Left ventricle myocardium inferior (tissue), 1 donor: ENCODE data around the gene SLC25A33. TPM values are rescaled to one million over a fixed set of nuclear protein-coding genes. Genes with fewer than 3 reads are reported as not detected.

Source experiments
- DNase-seq: peaks from one replicate; pipeline ENCODE4 v3.0.0-alpha.2; 2020
- H3K27ac ChIP-seq: fragments of 200-600 bp; replicated peaks from 2 replicates; pipeline ENCODE4 v1.8.0; 2021
- H3K27me3 ChIP-seq: fragments of 200-600 bp; 2 replicates; pipeline ENCODE4 v1.8.0; 2021; ENCODE audit warnings: low read depth
- H3K36me3 ChIP-seq: fragments of 200-600 bp; 2 replicates; pipeline ENCODE4 v1.8.0; 2021
- H3K4me1 ChIP-seq: fragments of 200-600 bp; 2 replicates; pipeline ENCODE4 v1.8.0; 2021
- H3K4me3 ChIP-seq: fragments of 200-600 bp; 2 replicates; pipeline ENCODE4 v1.8.0; 2021; ENCODE audit warnings: mild to moderate bottlenecking, moderate library complexity
- H3K9me3 ChIP-seq: fragments of 200-600 bp; replicated peaks from 2 replicates; pipeline ENCODE4 v1.8.0; 2021
- CTCF ChIP-seq: fragments of 200-600 bp; IDR thresholded peaks from 2 replicates; pipeline ENCODE4 v1.8.0; 2021; ENCODE audit warnings: antibody characterized with exemption, mild to moderate bottlenecking, borderline replicate concordance
- intact Hi-C: fragments of 100-400 bp; cut with micrococcal nuclease; formaldehyde crosslinking; loops from one replicate; pipeline ENCODE4 v1.11.0; 2022
- total RNA-seq: library from RNA; stranded (reverse); fragmentation: NEBNext Ultra II Directional; extraction: Animal tissue kit (Norgen Biotek cat#: 25700); gene quantifications from one replicate; pipeline ENCODE4 v1.2.1, GENCODE V29; 2021
- donor health status: DM: no; HTN: yes; CAD: no; lungs with severe emphysema.

SLC25A33 gene
- total RNA-seq, 1 donor from 2014 or later, result 6.2 TPM

GRCh38 chr1:9596415-9597123 is 57.3 kb downstream of the SLC25A33 start:
- Histone ChIP-seq H3K4me3 (no peak overlapping the region), H3K27ac (peak overlapping the region; percentile 54), H3K36me3 (peaks cover 44% of the 10 kb centered on the region), H3K9me3 (no peaks in the 10 kb centered on the region), H3K27me3 (no peaks in the 10 kb centered on the region), H3K4me1 (peaks cover 58% of the 10 kb centered on the region)
- no peak for DNase-seq
- intact Hi-C loops, result no loop called here
- no peak for TF ChIP-seq CTCF

GRCh38 chr1:9597361-9598315 is 58.4 kb downstream of the SLC25A33 start:
- Histone ChIP-seq H3K27ac (no peak overlapping the region), H3K36me3 (peaks cover 55% of the 10 kb centered on the region), H3K27me3 (no peaks in the 10 kb centered on the region), H3K9me3 (no peaks in the 10 kb centered on the region), H3K4me1 (peaks cover 47% of the 10 kb centered on the region), H3K4me3 (no peak overlapping the region)
- no peak for TF ChIP-seq CTCF
- intact Hi-C loops, result no loop called here
- no peak for DNase-seq

- no peak overlapping the region for H3K27ac ChIP-seq
- peaks cover 40% of the 10 kb centered on the region for H3K4me1 ChIP-seq
- H3K27me3 ChIP-seq, result no peaks in the 10 kb centered on the region
- peaks cover 62% of the 10 kb centered on the region for H3K36me3 ChIP-seq
- no peaks in the 10 kb centered on the region for H3K9me3 ChIP-seq
- no peak overlapping the region for H3K4me3 ChIP-seq
- no peak for DNase-seq
- intact Hi-C loops, result no loop called here
- no peak for TF ChIP-seq CTCF
Measured at GRCh38 chr1:9598316-9598700, 59.0 kb downstream of the SLC25A33 start.

- Histone ChIP-seq H3K4me3 (no peak overlapping the region), H3K4me1 (peaks cover 34% of the 10 kb centered on the region), H3K9me3 (no peaks in the 10 kb centered on the region), H3K27ac (no peak overlapping the region), H3K27me3 (no peaks in the 10 kb centered on the region), H3K36me3 (peaks cover 68% of the 10 kb centered on the region)
- DNase-seq, result no peak
- TF ChIP-seq CTCF, result no peak
- intact Hi-C loops, result no loop called here
Measured at GRCh38 chr1:9599741-9600140, 60.5 kb downstream of the SLC25A33 start.

GRCh38 chr1:9600861-9601834 is 61.9 kb downstream of the SLC25A33 start:
- H3K4me3 ChIP-seq, result no peak overlapping the region
- DNase-seq, result no peak
- H3K4me1 ChIP-seq, result peaks cover 21% of the 10 kb centered on the region
- H3K27ac ChIP-seq, result no peak overlapping the region
- H3K27me3 ChIP-seq, result no peaks in the 10 kb centered on the region
- peaks cover 69% of the 10 kb centered on the region for H3K36me3 ChIP-seq
- H3K9me3 ChIP-seq, result no peaks in the 10 kb centered on the region
- intact Hi-C loops, result no loop called here
- TF ChIP-seq CTCF, result no peak
